HG03159 (cell line): Measurements from ENCODE around the gene ADCY2.

Source experiments
- ATAC-seq: cut with Tn5 transposase; IDR thresholded peaks from one replicate; pipeline ENCODE4 v1.9.1; 2021; ENCODE audit warnings: mild to moderate bottlenecking, moderate library complexity; ENCODE audit not compliant: unreplicated experiment

ADCY2 gene

GRCh38 chr5:7501061-7501460 is 105.1 kb downstream of the ADCY2 start:
- ATAC-seq, result no peak

GRCh38 chr5:7503564-7503963 is 107.6 kb downstream of the ADCY2 start:
- no peak for ATAC-seq

DNA sequence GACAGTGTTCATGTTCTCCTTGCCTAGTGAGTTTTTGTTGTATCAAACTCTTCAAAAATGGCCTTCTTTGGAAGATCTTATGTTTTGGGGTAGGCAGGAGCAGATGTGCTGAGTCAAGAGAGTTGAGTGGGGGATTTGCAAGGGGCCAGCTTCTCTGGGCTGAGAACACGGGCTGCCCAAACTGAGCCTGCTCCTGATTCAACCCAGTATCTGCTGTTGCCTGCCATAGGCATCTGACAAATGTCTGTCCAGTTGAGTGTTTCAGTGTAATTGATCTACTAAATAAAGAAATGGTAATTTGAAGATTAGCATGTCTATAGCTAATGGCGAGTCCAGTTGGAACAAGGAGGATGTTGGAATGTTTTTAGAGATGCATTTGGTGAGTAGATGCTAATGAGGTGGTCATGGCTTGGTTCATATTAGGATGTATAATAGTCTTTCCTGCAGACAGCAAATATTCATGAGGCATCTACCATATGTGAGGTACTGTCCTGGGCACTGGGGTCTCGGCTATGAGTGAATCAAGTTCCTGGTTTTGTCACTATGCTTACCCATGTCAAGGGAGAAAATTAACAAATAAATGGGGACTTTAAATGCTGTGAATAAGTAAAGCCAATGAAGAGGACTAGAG is 119.5 kb downstream of the ADCY2 start:
- no peak for ATAC-seq

DNA sequence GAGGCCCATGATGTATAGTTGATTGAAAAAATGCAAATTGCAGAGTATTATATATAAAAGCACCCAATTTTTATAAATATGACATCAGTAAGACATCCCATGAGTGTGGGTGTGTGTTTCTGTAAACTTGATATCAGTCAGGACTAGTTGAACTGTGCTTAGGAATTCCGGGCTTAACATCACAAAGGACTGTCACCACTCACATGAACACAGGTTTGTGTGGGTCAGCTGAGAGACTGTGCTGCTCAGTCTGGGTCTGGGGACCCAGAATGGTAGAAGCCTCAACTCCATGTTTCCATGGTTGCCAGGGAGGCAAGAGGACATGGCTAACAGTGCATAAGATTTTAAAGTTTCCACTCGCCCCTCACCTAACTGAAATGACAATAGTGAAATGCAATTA is 120.3 kb downstream of the ADCY2 start:
- no peak for ATAC-seq

DNA sequence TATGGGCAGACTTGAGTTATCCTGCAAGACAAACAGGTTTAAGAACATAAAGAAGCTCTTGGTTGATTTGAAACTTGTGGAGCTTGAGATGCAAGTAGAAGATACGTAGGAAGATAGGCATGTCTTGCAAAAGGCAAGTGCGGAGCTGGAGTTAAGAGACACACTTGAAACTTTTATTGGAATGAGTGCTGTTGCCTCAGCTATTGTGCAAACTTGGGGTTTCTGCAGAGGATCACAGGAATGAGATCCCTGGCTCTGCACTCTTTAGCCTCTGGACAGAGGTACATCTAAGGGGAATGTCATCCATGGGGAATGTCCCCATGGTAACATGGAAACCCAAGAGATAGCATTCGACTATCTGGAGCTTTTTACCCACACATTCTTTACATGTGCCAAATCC is 121.1 kb downstream of the ADCY2 start:
- ATAC-seq, result no peak

DNA sequence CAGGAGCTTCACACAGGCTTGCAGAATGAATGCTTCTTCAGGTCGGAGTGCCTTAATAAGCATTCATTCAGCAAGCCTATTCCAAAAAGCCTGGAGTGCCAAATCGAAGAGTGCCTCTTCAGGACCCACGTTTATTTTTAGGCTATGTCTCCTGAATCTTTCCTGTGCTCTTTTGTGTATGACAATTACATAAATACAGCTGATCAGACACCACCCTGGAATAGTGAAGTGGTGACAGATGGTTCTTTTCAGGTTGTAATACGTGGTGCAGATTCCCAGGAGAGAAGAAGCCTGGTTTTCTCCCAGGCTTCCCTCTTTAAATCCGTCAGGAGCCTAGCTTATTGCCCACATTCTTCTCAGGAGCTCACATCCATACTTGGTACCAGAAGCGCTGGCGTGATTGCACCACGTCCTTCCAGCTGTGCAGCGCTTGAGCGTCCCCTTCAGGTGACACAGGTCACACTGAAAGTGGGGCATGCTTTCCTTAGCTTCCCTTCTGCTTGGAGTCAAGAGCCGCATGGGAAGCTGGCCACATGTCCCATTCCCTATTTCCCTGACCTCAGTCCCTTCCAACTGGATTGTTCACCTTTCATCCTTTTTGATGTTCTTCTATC is 123.1 kb downstream of the ADCY2 start:
- no peak for ATAC-seq

- ATAC-seq, result no peak
These were observed 123.6 kb downstream of the ADCY2 start for GRCh38 chr5:7519564-7519963.

GRCh38 chr5:7529880-7530279 is 133.9 kb downstream of the ADCY2 start:
- ATAC-seq, result no peak

DNA sequence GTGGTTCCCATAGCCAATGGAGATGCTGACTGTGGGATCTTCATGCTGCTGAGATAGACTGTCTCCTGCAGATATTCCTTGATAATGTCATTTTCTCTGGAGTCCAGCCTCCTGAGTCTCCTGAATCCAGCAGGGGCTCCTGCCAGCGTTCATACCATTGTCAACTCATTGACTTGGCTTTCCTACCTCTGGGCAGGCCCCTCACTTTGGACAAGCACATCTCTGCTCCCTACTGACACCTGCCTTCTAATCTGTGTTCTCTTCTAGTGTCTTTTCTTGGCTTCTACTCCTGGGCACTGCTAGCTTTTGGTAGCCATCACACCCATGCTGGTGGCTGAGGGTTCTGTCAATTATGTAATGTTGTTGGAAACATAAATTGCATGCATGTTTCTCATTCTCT is 138.0 kb downstream of the ADCY2 start:
- ATAC-seq, result no peak

DNA sequence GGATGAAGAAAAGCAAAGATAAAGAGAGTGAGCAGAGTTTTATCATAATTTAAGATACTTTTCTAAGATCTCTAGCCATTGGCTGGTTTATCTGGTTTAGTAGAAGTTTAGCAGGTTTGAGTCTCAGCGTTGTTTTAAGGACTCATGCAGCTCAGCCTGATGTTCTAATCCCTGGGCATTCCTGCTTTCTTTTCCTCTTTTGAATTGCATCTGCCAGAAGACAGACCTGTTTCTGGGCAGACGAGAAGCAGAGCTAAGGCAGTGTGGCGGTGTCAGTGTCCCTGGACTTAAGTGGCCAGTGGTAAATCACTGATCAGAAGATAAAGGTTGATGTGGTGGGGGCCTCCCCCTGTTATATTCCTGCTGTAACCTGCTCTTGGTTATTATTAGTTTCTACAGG is 138.6 kb downstream of the ADCY2 start:
- no peak for ATAC-seq

GRCh38 chr5:7537573-7537972 is 141.6 kb downstream of the ADCY2 start:
- no peak for ATAC-seq

GRCh38 chr5:7539571-7539970 is 143.6 kb downstream of the ADCY2 start:
- ATAC-seq, result no peak

- no peak for ATAC-seq
These were observed 145.0 kb downstream of the ADCY2 start for GRCh38 chr5:7540736-7541485.

- ATAC-seq, result no peak
These were observed 146.0 kb downstream of the ADCY2 start for GRCh38 chr5:7541898-7542297.

DNA sequence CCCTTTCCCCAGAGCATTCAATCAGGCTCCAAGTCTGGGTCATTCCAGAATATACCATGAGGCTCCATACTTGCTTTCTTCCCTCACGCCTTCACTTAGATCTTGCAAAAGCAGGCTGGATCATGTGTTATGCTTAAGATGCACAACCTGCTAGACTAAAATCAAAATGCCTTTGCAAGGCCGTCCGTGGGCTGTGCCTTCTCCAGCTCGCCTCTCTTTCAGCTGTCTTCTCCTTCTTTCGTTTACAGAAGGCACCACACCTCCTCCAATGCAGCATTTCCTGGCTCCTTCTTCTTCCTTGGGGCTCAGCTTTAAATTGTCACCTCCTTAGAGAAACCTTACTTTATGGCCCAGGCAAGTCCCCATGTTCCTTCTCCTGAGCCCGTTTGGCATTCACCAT is 150.6 kb downstream of the ADCY2 start:
- ATAC-seq, result no peak

DNA sequence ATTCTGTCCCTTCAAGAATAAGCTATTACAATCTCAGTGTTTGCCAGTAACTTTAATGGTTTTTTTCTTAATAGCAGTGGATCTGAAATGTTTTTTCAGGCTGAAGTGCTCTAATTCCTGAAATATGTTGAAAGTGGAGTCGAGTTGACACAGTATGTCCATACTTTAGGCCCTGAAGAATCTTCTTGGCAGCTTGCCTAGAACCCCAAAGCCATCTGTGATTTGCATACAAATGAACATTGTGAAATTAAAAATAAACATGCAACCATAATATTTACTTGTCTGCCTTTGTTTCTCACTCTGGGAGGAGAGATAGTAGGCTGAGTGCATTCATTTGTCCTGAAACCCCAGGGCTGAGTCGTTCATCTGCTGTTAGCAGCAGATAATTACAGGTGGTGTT is 152.7 kb downstream of the ADCY2 start:
- no peak for ATAC-seq

DNA sequence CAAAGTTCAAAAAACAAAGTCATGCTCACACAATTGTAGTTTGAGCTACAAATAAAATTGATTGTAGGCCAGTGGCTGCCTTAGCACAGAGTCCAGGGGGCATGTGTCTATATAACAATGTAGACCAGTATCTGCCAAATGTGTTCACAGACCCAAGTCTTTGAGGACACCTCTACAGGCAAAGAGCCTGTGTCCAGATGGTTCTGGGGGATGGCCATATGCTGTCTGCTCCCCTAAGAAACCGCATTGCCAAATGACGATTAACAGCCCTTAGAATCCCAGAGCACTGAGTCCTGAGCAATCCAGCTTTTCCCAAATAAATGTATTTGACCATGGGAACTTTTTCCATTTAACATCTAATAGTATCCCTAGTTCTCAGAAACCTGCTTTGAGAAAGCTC is 169.6 kb downstream of the ADCY2 start:
- ATAC-seq, result no peak

- ATAC-seq, result no peak
These were observed 180.2 kb downstream of the ADCY2 start for GRCh38 chr5:7576023-7576715.

DNA sequence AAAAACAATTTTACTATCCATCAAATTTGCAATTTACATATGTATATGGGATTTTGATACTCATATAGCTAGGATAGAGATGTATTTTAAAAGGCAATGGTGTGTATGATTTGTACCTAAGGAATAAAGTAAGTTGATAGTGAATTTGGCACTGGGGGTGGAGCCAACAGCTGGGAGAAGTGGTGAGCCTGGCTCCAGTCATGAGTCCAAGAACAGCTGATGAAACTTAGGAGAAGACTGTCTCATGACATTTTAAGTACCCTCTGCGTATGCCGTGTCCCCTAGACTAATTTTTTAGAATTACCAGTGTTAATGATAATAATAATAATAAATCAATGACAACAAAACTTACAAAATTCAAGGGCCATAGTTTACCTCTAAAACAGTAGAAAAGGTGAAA is 181.4 kb downstream of the ADCY2 start:
- no peak for ATAC-seq

DNA sequence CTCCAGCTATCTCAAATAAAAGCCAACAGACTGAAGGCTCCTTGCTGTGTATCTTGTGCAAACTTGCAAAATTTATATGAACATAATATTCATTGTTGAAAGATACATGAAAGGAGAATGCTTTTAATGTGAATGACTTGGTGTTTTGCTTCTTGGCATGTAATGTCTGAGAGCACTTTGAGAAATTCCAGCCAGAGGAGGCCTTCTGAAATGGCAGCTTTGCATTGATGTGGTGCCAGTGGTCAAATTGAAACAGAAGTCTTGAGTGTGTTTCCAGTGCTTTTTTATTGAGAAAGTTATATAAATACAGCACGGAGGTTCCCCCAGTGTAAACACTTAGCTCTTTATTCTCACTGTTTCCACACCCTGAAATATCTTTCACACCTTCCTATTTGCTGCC is 182.1 kb downstream of the ADCY2 start:
- no peak for ATAC-seq

DNA sequence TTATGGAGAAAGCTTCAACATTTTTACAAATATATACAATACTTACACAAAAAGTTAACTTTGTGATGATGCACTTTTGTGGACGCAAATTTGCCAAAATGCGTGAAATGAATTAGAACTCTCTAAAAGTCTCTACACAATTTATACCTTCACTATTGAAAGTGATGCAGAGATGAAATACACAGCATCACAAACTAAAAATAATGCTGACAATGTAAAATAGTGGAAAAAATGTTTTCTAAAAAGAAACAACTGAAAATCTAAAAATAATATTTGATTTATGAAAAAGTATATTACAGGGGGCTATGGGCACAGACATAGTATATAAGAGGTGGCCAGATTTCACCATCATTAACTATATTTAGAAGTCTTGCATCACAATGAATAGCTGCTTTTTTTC is 188.8 kb downstream of the ADCY2 start:
- ATAC-seq, result no peak

- ATAC-seq, result no peak
These were observed 189.9 kb downstream of the ADCY2 start for GRCh38 chr5:7585807-7586206.
